Suppressor macrophage (primary cell): ENCODE measurements around the gene SH3BP4.

Source experiments
- DNase-seq, 4 experiments: peaks; one replicate each; pipeline ENCODE4 v3.0.0-alpha.2; 2020 to 2022

Gene SH3BP4

DNA sequence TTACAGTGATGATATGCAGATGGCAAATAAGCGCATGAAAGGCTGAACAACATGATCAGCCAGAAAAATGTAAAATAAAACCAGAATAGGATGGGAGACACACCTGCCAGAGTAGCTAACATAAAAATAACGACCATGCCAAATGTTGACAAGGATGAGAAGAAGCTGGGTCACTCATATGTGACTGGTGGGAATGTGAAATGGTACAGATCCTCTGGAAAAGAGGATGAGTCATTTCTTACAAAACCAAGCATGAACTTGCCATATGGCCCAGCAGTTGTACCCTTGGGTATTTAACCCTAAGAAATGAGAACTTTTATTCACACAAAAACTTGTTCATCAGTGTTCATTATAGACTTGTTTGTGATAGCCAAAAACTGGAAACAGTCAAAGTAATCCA lies 143.8 kb downstream of the SH3BP4 start:
- DNase-seq: no peak

DNA sequence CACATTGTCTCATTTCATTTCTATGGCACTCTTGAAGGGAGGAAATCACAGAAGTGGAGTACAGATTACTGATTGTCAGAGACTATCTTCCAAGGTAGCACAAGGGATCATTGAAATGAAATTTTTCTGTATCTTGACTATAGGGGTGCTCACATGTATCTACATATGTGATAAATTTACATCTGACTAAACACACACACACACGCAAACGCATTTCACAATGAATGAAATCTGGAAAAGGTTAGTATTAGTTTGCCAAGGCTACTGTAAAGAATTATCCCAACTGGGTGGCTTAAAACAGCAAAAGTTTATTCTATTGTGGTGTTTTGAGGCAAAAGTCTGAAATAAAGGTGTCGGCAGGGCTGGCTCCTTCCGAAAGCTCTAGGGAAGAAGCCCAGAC lies 144.6 kb downstream of the SH3BP4 start:
- DNase-seq: no peak

DNA sequence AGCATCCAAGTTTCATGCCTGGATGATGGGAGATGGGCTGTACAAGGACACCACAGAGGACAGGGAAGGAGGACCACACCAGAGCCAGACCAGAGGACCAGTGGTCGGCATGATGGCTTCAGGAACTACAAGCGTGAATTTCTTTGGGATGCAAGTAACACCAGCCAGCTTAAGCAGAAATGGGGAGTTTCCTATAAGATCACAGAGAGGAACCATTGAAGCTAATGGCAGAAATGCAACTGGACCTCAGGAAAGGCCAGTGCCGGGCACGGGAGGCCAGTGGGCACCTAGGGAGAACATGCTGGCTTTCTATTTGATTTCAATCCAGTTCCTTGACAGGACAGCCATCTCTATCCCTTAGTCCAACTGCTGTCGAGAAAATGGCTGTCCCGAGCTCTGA lies 145.4 kb downstream of the SH3BP4 start:
- DNase-seq: no peak

DNA sequence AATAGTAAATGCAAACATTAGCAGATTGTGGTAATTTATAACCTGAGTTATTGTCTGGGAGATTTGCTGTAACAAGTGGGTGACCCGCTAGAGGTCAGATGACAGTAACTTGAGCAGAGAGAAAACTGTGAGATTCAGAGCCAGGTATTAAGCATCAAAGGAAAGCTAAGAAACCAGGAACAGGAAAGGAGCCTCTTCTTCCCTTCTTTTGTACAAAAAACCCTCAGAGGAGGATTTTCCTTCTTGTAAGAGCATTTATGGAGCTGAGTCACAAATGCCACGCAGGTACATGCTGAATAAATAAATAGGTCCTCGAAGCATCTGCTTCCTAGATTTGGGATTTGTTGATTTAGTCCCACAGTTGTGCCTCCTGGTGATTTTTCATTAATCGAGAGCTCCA lies 146.5 kb downstream of the SH3BP4 start:
- DNase-seq: no peak

DNA sequence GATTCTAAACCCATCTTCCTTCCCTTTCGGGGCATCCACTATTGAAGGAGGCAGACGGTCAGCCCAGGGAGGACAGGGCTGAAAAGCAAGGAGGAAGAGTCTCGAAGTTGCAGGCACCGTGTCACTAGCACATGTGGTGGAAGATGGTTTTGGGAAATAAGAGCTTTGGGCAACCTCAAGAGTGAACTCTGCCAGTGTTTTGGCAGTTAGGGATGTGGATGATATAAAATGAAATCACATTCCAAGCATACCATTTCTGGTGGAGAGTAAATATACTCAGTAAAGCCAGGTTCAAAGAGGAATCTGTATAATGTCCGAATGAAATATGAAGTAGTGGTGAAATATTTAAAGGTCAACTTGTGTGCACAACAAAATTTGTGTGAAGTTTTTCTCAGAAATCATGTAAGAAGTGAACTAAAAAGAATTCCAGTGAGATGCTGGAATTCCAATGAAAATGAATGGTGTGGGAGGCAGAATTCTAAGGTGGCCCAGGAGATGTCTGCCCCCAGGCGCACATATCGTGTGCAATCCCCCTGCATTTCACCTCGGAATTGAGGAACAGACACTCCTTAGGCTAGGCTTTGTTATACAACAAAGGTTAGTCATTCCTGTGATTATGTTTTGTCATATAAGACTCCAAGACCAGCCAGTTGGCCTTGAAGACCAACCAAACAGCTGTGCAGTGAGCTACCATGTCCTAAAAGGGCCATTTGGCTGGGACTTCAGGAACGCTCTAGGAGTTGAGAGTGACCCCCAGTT lies 147.1 kb downstream of the SH3BP4 start:
- DNase-seq: no peak

DNA sequence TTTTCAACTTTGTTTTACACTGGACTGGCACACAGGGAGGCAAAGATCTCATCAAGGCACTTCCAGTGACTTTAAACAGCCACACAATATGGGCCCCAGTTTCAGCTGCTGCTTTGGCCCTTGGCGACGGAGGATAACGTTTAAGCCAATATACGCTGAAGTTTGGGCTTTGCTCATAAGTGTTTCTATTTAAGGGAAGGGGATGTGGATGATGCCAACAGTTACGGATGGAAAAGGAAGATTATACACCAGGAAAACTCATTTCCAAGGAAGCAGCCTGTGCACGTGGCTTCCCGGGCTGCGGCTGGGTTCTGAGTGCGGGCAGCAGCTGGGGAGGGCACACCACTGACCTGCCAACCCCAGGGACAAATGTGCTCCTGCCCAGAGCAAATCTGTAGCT lies 151.1 kb downstream of the SH3BP4 start:
- no peak for DNase-seq
